HCT116 (cell line): ENCODE results near the gene MEOX1.

Source experiments
- CTCF ChIP-seq, 3 experiments: fragments of 200-600 bp in 1 of 3; sonication (generic) in 1 of 3; IDR thresholded peaks in 2 of 3; conservative IDR thresholded peaks in 1 of 3; 2 replicates each; pipeline ENCODE4 v1.5.1; 2012 to 2017; ENCODE audit warnings: low read depth in 2 of 3, low read length in 2 of 3, antibody characterized with exemption in 1 of 3, borderline replicate concordance in 1 of 3, control low read depth in 1 of 3, mild to moderate bottlenecking in 1 of 3, mixed read lengths in 1 of 3, mixed run types in 1 of 3, moderate library complexity in 1 of 3; ENCODE audit not compliant: insufficient read depth in 1 of 3
- EZH2 ChIP-seq: fragments of 200-600 bp; sonication (generic); IDR thresholded peaks from 2 replicates; pipeline ENCODE4 v1.6.1; 2017; ENCODE audit warnings: antibody characterized with exemption, mixed run types
- POLR2A ChIP-seq: IDR thresholded peaks from 2 replicates; pipeline ENCODE4 v1.7.0; 2011; ENCODE audit warnings: borderline replicate concordance; ENCODE audit not compliant: insufficient read depth, insufficient read length; ENCODE audit errors: extremely low read depth
- POLR2AphosphoS5 ChIP-seq: IDR thresholded peaks from 2 replicates; pipeline ENCODE4 v1.6.1; 2011; ENCODE audit warnings: mild to moderate bottlenecking, low read depth, low read length, moderate library complexity
- SIN3A ChIP-seq: IDR thresholded peaks from 2 replicates; pipeline ENCODE4 v1.6.1; 2012; ENCODE audit warnings: low read depth
- ZBTB33 ChIP-seq: IDR thresholded peaks from 2 replicates; pipeline ENCODE4 v1.6.1; 2011; ENCODE audit warnings: mild to moderate bottlenecking, low read length, moderate library complexity; ENCODE audit not compliant: insufficient replicate concordance; ENCODE audit errors: extremely low read depth
- TF ChIP-seq, protein P1 (sequence below): IDR thresholded peaks from 2 replicates; pipeline ENCODE4 v1.6.1; 2012

DNA sequence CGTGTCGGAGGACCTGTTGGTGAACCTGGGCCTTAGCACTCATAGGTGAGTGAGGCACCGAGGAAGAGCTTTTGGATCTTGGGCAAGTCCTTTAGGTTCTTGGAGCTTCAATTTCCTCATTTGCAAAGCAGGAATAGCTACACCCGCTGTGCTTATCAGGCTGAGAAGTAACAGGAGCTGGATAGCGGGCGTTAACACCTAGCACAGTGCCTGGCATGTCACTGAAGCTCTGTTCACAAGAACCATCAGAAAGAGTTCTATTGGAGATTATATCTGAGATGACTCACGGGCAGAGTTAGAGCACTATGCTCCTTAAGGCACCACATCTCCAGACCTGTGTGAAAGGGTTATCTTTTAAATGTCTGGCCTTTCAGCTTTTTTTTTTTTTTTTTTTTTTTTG, 12.8 kb downstream of the MEOX1 start:
- TF ChIP-seq CTCF (IDR thresholded peaks at IDR 0.05 in 2 of 3, conservative IDR thresholded peaks at IDR 0.05 in 1 of 3; ENCODE audit: borderline replicate concordance in 1 of 3, insufficient read depth in 1 of 3, low read depth in 2 of 3, low read length in 2 of 3) = no peak
- TF ChIP-seq, protein P1, sequence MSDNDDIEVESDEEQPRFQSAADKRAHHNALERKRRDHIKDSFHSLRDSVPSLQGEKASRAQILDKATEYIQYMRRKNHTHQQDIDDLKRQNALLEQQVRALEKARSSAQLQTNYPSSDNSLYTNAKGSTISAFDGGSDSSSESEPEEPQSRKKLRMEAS = no peak
- TF ChIP-seq ZBTB33 = no peak
- no peak for TF ChIP-seq SIN3A
- no peak for TF ChIP-seq EZH2
- TF ChIP-seq POLR2AphosphoS5 = no peak
- TF ChIP-seq POLR2A = no peak
